ENCODE data around the gene AKAP8L. TPM values are rescaled to one million over a fixed set of nuclear protein-coding genes. Genes with fewer than 3 reads are reported as not detected.

The AKAP8L gene
- total RNA-seq, 4 donors from 2014 or later: 122 to 272 (median 204) TPM

GRCh38 chr19:15379999-15380647 is 38.7 kb downstream of the AKAP8L start:
- peak overlapping the region; percentile 50 to 97 (median 51) for H3K27ac ChIP-seq
- TF ChIP-seq CTCF (IDR thresholded peaks at IDR 0.05) (no peak), POLR2A (IDR thresholded peaks at IDR 0.05) (no peak)
- peak; percentile 53 to 58 for DNase-seq
- intact Hi-C loops (cut with DNase I): loop anchor here (5.0 to 10.0 kb wide), 3 partner anchors 37 to 175 kb away; partner anchors contain the start of gene AKAP8L
- H3K4me1 ChIP-seq: peaks cover 21 to 38% of the 10 kb centered on the region in 2 donors
- peak overlapping the region; percentile 34 to 88 (median 59) for H3K4me3 ChIP-seq (replicated peaks in 1 of 3)
- H3K9me3 ChIP-seq: no peaks in the 10 kb centered on the region
- no peaks in the 10 kb centered on the region for H3K27me3 ChIP-seq
- WGBS, 2 donors: 4 to 75% methylated on average over 2 to 18 of the region's 56 CpGs
- no peaks in the 10 kb centered on the region for H3K36me3 ChIP-seq

- H3K4me3 ChIP-seq (replicated peaks in 1 of 3): peak within 1 kb of the TSS; percentile 54 to 88 (median 70)
- no peaks in the 10 kb centered on the region for H3K9me3 ChIP-seq
- H3K36me3 ChIP-seq: no peaks in the 10 kb centered on the region
- DNase-seq: peak; percentile 99
- peak within 1 kb of the TSS; percentile 89 to 98 (median 97) for H3K27ac ChIP-seq
- 0% methylated on average over 11 to 15 of the region's 111 CpGs for WGBS, 2 donors
- H3K4me1 ChIP-seq: peaks cover 21 to 46% of the 10 kb centered on the region in 2 donors
- no peaks in the 10 kb centered on the region for H3K27me3 ChIP-seq
- intact Hi-C loops (cut with DNase I): loop anchor here (5.0 to 10.0 kb wide), 2 partner anchors 112 to 175 kb away; no protein-coding TSS in a partner anchor
- TF ChIP-seq POLR2A (IDR thresholded peaks at IDR 0.05) (peak; percentile 38 to 82), CTCF (IDR thresholded peaks at IDR 0.05) (no peak)
These were observed 39.4 kb downstream of the AKAP8L start, which contains the start of gene AKAP8 for GRCh38 chr19:15379083-15379998. TSS of gene AKAP8 (minus strand) at chr19:15379787. CDS start at chr19:15379731, 56 bp downstream.

- WGBS, 2 donors: 0% methylated on average over 17 to 20 of the region's 22 CpGs
- peak; percentile 51 to 58 for DNase-seq
These were observed 40.2 kb downstream of the AKAP8L start for GRCh38 chr19:15378534-15379082.

GRCh38 chr19:15374796-15375440 is 43.9 kb downstream of the AKAP8L start:
- intact Hi-C loops (cut with DNase I): loop anchor here (5.0 to 10.0 kb wide), 2 partner anchors 108 to 180 kb away; no protein-coding TSS in a partner anchor

More at GRCh38 chr19:15378534-15379082, 40.2 kb downstream of the AKAP8L start:
- intact Hi-C loops (cut with DNase I): loop anchor here (5.0 to 10.0 kb wide), 2 partner anchors 111 to 176 kb away; no protein-coding TSS in a partner anchor
- H3K27ac ChIP-seq: peak overlapping the region; percentile 89 to 98 (median 97)
- H3K9me3 ChIP-seq: no peaks in the 10 kb centered on the region
- peaks cover 21 to 52% of the 10 kb centered on the region in 2 donors for H3K4me1 ChIP-seq
- TF ChIP-seq POLR2A (IDR thresholded peaks at IDR 0.05): no peak
- no peaks in the 10 kb centered on the region for H3K27me3 ChIP-seq
- no peaks in the 10 kb centered on the region for H3K36me3 ChIP-seq
- peak overlapping the region; percentile 54 to 88 (median 70) for H3K4me3 ChIP-seq (replicated peaks in 1 of 3)

More at GRCh38 chr19:15374796-15375440, 43.9 kb downstream of the AKAP8L start:
- Histone ChIP-seq H3K27ac (peak overlapping the region in 2 of 3 donors; percentile 39 to 46), H3K9me3 (no peaks in the 10 kb centered on the region), H3K4me3 (replicated peaks in 1 of 3) (no peak overlapping the region), H3K4me1 (peaks cover 16 to 43% of the 10 kb centered on the region in 2 donors), H3K27me3 (no peaks in the 10 kb centered on the region), H3K36me3 (peaks cover 24 to 34% of the 10 kb centered on the region in 2 donors)
- peak; percentile 25 to 30 for DNase-seq
- no peak for TF ChIP-seq CTCF (IDR thresholded peaks at IDR 0.05)
- TF ChIP-seq POLR2A (IDR thresholded peaks at IDR 0.05): no peak
- WGBS, 2 donors: 66 to 74% methylated on average over 16 to 23 of the region's 24 CpGs
